AG10803 (cell line): Measurements from ENCODE around the gene GLYATL1B.

Experiments
- DNase-seq: peaks from one replicate; pipeline ENCODE4 v3.0.0; 2010; ENCODE audit warnings: low read depth
- H3K4me3 ChIP-seq: 2 replicates; pipeline ENCODE4 v1.5.1; 2011; ENCODE audit warnings: mild to moderate bottlenecking, low read length, control low read depth
- CTCF ChIP-seq: conservative IDR thresholded peaks from 2 replicates; pipeline ENCODE4 v1.5.1; 2011; ENCODE audit warnings: mild to moderate bottlenecking, low read length, control low read depth, inconsistent platforms

Gene GLYATL1B

GRCh38 chr11:59141673-59142460 is 55.8 kb downstream of the GLYATL1B start:
- peak; percentile 71 for DNase-seq
- TF ChIP-seq CTCF = no peak
- peak overlapping the region; percentile 87 for H3K4me3 ChIP-seq

- DNase-seq = peak; percentile 85
- TF ChIP-seq CTCF = peak; percentile 31
- H3K4me3 ChIP-seq = peak within 1 kb of the TSS; percentile 87
These were observed 56.7 kb downstream of the GLYATL1B start, which contains the start of gene FAM111A for GRCh38 chr11:59142530-59143507. Gene FAM111A (plus strand): TSS chr11:59142856. CDS start chr11:59148873, 6,017 bp downstream.

GRCh38 chr11:59144096-59144495 is 58.0 kb downstream of the GLYATL1B start:
- no peak for DNase-seq
- TF ChIP-seq CTCF = no peak
- H3K4me3 ChIP-seq = peak overlapping the region; percentile 65
